Dedifferentiated amniotic fluid mesenchymal stem cell (primary cell): Measurements from ENCODE around the gene IPO4.
"Not testable (repeated sequence)": the region's sequence is repeated elsewhere in the genome, so short reads cannot be mapped to it uniquely, and the experiment has no call there.

Experiments used
- DNase-seq: peaks from one replicate; pipeline ENCODE4 v3.0.0-alpha.2; 2016; ENCODE audit errors: extremely low spot score

IPO4 gene

GRCh38 chr14:24216876-24217275 is 28.3 kb upstream of the IPO4 start:
- DNase-seq, result not testable (repeated sequence)

GRCh38 chr14:24216345-24216699 is 27.7 kb upstream of the IPO4 start:
- no peak for DNase-seq

GRCh38 chr14:24215495-24216344 is 27.1 kb upstream of the IPO4 start, which contains the start of gene MDP1:
MDP1 (minus strand) TSS chr14:24216066; CDS start chr14:24215955, 111 bp downstream.
- peak; percentile 81 for DNase-seq

- no peak for DNase-seq
These were observed 25.4 kb upstream of the IPO4 start for GRCh38 chr14:24213866-24214662.

- DNase-seq, result peak; percentile 98
These were observed 24.6 kb upstream of the IPO4 start, which contains the start of gene CHMP4A for GRCh38 chr14:24212924-24213865. CHMP4A (minus strand) TSS chr14:24213488; CDS start chr14:24213439, 49 bp downstream.

- no peak for DNase-seq
These were observed 22.7 kb upstream of the IPO4 start for GRCh38 chr14:24211311-24211710.

GRCh38 chr14:24207625-24208024 is 19.0 kb upstream of the IPO4 start:
- no peak for DNase-seq

- no peak for DNase-seq
These were observed 18.5 kb upstream of the IPO4 start for GRCh38 chr14:24207104-24207551.

GRCh38 chr14:24206260-24207103 is 17.9 kb upstream of the IPO4 start:
- no peak for DNase-seq

- no peak for DNase-seq
These were observed 15.8 kb upstream of the IPO4 start for GRCh38 chr14:24204163-24205146.

- not testable (repeated sequence) for DNase-seq
These were observed 14.8 kb upstream of the IPO4 start for GRCh38 chr14:24203249-24203886.

GRCh38 chr14:24202538-24202937 is 13.9 kb upstream of the IPO4 start:
- DNase-seq, result not testable (repeated sequence)

- DNase-seq, result no peak
These were observed 10.4 kb upstream of the IPO4 start for GRCh38 chr14:24198814-24199524.

- DNase-seq, result no peak
These were observed 8.4 kb upstream of the IPO4 start for GRCh38 chr14:24197056-24197450.

GRCh38 chr14:24196071-24197055 is 7.7 kb upstream of the IPO4 start:
- DNase-seq, result no peak

GRCh38 chr14:24195186-24196070 is 6.8 kb upstream of the IPO4 start, which contains the start of gene TM9SF1:
TM9SF1 (minus strand) TSS chr14:24195441; CDS start chr14:24195019, 422 bp downstream.
- peak; percentile 62 for DNase-seq
